ENCODE data around the gene CTDP1.
"Not testable (repeated sequence)": the region's sequence is repeated elsewhere in the genome, so short reads cannot be mapped to it uniquely, and the experiment has no call there.

The CTDP1 gene

GRCh38 chr18:79747156-79747845, 67.7 kb downstream of the CTDP1 start:
- FAIRE-seq = no peak

GRCh38 chr18:79748321-79749180, 68.9 kb downstream of the CTDP1 start:
- FAIRE-seq = no peak

- no peak for FAIRE-seq
Measured at GRCh38 chr18:79749251-79750191, 69.9 kb downstream of the CTDP1 start.

- no peak for FAIRE-seq
Measured at GRCh38 chr18:79750980-79751571, 71.5 kb downstream of the CTDP1 start.

- FAIRE-seq = not testable (repeated sequence)
Measured at GRCh38 chr18:79751918-79752578, 72.4 kb downstream of the CTDP1 start.

- FAIRE-seq = not testable (repeated sequence)
Measured at GRCh38 chr18:79752946-79753345, 73.3 kb downstream of the CTDP1 start.

GRCh38 chr18:79753391-79753851, 73.8 kb downstream of the CTDP1 start:
- FAIRE-seq = no peak

- no peak for FAIRE-seq
Measured at GRCh38 chr18:79754022-79754761, 74.6 kb downstream of the CTDP1 start.

GRCh38 chr18:79754831-79755351, 75.3 kb downstream of the CTDP1 start:
- FAIRE-seq = no peak

GRCh38 chr18:79755496-79756142, 76.0 kb downstream of the CTDP1 start:
- no peak for FAIRE-seq

- FAIRE-seq = no peak
Measured at GRCh38 chr18:79756143-79756500, 76.5 kb downstream of the CTDP1 start.

- no peak for FAIRE-seq
Measured at GRCh38 chr18:79756826-79757225, 77.2 kb downstream of the CTDP1 start.

- no peak for FAIRE-seq
Measured at GRCh38 chr18:79760348-79760747, 80.7 kb downstream of the CTDP1 start.

- no peak for FAIRE-seq
Measured at GRCh38 chr18:79760881-79761280, 81.3 kb downstream of the CTDP1 start.

GRCh38 chr18:79763407-79763806, 83.8 kb downstream of the CTDP1 start:
- no peak for FAIRE-seq

GRCh38 chr18:79764131-79764530, 84.5 kb downstream of the CTDP1 start:
- FAIRE-seq = no peak

- no peak for FAIRE-seq
Measured at GRCh38 chr18:79765491-79766245, 86.1 kb downstream of the CTDP1 start.

- no peak for FAIRE-seq
Measured at GRCh38 chr18:79766308-79766707, 86.7 kb downstream of the CTDP1 start.

- no peak for FAIRE-seq
Measured at GRCh38 chr18:79768745-79769144, 89.1 kb downstream of the CTDP1 start.

Measured in endometrium (tissue), 2 donors.